NCI-H526 (cell line): ENCODE results near the gene RXRA.
A peak's percentile ranks its signal among the peaks of the same experiment; 100 is the strongest.

ENCODE experiments used
- DNase-seq, 2 experiments: peaks; one replicate each; lab custom pipeline; 2025; lab: John Stamatoyannopoulos, UW

The RXRA gene

DNA sequence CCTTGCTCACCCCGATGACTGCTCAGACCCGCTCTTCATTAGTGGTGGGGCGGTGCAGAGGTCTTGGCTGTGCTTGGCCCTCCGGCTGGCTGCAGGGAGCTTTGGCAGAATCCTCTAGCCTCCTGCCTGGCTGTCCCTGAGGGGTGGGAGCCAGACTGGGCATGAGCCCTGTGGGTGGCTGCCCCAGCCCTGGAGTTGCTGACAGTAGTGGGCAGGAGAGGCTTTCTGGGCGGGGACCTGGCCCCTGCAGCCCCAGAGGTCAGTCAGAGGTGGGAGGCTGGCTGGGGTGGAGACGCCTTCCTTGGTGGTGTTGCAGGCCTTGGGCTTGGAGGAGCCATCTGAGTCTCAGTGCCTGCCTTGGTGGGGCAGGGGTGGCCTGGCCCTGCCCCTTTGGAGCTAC lies 146.0 kb downstream of the RXRA start:
- no peak for DNase-seq

DNA sequence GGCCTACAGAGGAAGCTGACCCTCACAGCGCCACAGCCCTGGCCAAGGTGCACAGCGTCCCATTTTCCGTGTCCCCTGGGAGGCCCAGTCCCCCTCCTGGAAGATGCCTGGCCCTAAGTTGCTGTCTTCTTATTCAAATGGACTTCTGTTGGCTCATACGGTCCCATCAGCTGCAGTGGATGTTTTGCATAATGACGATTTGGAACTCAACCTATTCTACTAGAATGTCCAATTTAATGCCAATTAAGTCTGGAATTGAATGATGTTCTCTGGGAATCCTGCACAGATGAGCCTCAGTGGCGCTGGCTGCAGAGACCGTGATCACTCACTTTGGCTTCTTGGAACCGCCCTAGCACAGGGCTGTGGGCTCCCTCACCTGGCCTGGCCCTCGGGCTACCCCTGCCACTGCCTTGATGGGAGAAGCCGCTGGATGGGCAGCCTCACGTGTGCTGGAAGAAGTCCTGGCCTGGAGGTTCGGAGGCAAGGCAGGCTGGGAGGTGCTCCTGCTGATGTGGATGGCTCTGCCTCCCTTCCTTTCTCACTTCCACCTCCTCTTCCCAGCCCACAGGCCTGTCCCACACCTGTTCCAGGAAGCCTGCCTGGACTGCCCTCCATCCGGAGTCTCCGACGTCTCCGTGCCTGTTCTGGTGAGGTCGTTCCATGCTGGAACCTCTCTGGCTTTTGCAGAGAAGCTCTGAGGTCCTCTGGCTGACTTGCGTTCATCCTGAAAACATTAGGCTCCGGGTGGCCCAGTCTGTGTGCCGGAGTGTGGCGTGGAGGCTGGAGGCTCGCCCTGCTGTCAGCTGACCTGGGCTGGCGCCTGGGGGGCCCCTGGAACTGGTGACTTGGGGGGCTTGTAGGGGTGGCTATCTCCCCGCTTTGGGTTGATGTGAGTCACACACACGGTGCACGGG lies 147.1 kb downstream of the RXRA start:
- peak in 1 of 2 experiments; percentile 34 for DNase-seq

DNA sequence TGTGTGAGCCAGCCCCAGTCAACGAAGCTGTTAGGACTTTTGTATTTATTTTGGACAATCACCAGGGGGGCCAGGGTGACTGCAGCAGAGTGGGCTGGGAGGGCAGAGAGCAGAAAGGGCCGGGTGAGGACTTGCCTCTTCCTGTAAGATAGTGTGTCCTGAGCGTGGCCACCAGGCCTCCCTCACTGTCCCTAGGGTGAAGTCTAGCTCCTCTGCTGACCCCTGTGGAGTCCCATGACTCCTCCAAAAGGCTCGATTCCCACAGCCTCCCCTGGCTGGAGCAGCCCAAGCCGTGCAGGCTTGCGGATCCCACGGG lies 147.8 kb downstream of the RXRA start:
- DNase-seq: no peak

DNA sequence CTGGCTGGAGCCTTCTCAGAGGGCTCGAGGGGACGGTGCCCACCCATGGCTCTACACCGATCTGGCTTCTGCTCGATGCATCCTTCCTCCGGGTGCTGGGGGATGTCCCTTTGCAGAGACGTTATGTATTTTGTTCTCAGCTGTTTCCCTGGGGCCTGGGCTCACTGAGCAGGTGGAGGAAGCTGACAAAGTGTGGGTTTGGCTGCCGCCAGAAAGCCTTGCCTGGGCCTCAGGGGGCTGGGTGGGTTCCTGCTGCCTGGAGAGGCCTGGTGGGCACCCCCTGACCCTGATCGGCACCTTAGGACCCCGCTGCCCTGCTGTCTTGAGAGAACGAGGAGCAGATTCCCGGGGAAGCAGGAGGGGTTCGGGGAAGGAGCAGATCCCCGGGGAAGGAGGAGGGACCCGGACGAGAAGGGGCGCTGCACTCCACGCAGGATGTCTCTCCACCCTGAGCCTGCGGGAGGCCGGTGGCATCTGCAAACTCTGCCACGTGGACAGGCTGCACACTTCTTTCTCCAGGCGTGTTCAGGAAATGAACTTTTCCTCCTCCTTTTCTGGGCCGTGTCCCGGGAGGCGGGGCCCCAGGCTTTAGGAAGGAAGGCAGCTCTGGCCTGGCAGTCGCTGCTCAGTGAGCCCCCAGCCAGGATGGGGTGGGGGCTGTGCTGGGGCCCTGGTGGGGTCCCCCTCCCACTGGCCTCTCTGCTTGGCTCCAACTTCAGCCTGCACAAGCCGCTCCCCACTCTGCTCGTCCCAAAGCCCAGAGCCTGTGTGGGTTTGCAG lies 148.9 kb downstream of the RXRA start:
- no peak for DNase-seq

DNA sequence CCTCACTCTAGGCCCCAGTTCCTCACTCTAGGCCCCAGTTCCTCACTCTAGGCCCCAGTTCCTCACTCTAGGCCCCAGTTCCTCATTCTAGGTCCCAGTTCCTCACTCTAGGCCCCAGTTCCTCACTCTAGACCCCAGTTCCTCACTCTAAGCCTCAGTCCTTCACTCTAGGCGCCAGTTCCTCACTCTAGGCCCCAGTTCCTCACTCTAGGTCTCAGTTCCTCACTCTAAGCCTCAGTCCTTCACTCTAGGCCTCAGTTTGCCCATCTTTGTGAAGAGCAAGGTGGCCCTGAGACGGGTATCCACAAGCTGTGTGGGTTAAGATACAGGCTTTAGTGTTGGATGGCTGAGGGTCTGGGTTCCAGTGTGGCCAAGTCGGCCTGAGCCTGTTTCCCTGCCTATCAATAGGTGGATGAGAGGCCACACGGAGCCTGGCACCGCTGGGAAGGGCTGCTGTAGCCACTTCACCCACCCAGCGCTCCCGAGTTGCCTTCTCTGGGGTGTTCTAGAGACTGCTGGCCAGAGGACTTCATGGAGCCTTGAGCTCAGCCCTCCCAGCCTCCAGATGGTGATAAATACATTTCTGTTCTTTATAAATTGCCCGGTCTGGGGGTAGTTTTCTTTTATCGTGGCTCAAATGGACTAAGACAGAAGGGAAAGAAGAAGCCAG lies 150.2 kb downstream of the RXRA start:
- no peak for DNase-seq

DNA sequence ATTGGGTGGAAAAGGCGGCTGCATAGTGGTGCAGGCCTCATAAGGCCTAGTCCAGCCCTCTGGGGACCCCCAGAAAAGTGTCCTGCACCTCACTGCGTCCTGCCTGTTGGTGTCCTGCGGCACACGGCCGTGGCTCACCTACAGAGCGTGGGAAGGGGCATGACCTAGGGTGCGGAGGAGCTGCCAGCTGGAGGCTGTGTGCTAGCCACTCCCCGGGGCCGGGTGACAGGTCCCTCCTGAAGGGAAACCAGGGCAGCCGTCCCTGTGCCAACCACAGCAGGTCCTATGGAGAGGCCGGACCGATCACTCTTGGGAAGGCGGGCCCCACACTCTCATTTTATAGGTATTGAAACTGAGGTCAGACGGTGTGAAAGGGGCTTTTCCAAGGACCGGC lies 150.7 kb downstream of the RXRA start:
- no peak for DNase-seq

DNA sequence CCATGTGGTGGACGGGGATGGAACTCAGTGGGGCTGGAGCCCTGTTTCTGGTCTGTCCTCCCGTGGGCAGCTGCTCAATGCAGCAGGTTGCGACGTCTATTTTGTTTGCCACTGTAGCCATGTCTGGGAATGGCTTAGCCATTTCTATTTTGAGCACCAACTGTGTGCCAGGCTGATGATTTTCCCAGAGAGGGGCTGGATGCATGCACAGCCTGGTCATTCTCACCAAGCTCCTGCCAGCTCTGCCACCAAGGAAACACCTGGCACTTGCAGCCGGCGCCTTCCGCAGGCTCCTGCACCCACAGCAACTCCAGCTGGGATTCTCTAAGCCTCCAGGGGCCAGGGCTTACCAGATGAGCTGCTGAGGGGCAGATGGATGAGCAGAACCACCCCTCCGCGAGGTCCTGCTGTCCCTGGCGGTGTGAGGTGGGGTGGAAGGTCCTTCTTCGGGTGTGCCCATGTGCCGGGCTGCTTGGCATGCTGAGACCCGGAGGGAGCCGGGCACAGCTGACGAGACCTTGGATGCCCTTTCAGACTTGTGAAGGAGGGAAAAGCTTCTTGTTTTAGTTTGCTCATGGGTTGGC lies 151.2 kb downstream of the RXRA start:
- DNase-seq: no peak

DNA sequence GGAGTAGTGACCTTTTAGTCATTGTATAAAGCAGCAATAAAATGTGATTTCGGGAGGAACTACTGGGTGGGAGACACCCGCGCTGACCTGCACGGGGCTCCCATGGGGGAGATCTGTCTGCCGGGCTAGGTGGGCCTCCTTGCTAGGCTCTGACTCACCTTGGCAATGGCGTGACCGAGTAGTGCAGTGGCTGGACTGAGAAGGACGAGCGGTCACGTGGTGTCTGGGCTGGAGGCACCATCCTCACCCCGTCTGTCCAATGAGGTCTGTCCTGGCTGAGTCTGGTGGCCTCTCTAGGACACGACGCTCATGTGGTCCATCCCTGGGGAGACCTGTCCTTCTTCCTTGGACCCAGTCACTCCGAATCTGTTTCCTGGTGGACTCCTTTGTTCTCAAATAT lies 151.7 kb downstream of the RXRA start:
- DNase-seq: no peak

DNA sequence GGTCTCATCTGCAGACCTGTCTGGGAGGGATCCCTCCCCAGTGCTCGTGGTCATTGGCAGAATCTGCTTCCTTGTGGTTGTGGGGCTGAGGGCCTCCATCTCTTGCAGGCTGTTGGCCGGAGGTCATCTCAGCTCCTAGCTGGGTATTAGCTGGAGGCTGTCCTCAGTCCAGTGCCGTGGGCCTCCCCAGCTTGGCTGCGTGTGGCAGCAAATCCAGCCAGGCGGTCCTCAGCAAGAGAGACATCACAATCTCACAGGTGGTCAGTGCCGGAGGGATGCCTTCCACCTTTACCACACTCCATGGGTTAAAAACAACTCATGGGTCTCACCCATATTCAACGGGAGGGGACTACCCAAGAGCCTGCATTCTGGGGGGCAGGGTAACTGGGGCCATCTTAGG lies 155.5 kb downstream of the RXRA start:
- no peak for DNase-seq

DNA sequence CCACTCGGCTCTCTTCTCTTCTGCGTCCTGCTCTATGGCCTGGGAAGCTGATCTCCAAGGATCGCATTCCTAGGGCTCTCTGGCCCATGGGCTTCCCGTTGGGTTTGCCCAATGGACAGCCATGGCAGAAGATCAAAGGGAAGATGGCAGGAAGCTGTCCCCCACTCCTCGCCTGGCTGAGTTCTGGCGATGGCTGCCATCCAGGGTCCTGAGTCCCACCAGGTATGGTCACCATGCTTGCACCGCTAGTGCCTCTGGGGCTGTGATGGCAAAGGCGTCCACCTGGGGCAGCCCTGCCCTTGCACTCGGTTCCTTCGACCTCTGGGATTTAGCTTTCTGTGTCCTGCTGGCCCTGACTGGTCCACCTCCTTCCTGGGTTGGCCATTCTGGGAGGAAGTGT lies 156.0 kb downstream of the RXRA start:
- no peak for DNase-seq

DNA sequence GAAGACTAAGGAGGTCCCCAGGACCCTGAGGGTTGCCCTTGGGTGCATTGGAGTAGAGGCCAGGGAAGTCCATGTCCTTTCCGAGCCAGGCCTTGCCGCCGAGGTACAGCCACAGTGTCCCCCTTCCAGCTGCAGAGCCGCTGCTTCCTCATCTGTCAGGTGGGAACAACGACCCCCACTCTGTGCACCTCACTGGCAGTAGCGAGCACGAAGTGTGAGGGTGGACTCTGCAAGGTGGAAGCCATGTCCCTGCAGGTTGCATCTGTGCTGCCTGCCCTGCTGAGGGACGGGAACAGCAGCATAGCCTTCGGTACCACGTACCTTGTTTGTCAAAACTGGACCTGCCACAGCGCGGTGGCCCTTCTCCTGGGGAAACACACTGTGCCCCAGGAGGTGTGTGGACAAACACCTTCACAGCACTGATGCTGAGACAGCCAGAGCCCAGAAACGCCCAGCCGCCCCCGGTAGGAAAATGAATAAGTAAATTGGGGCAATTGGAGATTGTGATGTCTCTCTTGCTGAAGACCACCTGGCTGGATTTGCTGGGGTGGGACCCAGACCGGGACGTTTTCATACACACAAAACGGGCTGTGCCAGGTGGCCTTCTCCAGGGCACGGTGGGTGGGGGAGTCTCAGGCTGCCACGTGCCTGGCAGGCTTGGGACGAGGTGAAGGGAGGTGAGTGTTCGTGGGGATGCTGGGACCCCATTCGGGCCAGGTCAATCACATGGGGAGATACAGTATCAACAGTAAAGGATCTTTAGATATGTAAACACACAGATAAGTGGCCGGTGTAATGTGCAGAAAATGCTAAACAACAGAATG lies 157.3 kb downstream of the RXRA start:
- DNase-seq: no peak

DNA sequence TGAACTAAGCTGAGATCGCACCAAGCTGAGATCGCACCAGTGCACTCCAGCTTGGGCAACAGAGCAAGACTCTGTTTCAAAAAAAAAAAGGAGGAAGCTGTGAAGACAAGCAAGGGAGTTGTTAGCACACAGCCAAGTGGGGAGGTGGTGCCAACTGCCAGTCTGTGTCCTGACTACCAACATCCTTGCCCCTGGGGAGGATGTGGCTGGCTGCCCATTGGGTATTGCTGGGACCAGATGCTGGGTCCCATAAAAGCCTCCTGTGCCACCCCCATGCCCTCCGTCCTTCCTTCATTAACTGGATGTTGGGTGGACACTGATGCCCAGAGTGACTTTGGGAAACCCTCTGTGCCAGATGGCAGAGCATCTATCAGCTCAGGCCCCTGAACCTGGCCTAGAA lies 158.2 kb downstream of the RXRA start:
- no peak for DNase-seq

DNA sequence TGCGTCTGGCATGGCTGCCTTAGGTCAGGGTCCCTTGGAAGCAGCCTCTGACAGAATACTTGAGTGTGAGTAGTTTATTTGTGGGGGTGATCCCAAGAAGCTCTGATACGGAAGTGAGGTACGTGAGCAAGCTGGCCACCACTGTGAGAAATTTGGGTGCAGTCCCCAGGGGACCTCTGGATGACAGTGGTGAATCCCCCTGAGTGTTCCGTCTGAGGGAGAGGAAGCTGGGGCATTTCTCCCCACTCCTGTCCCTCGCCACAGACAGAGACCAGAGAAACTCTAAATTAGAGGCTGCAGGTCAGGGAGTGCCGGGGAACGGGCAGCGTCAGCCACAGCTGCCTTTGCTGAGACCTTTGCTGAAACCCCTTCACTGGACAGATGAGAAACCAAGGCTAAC lies 159.4 kb downstream of the RXRA start:
- no peak for DNase-seq

DNA sequence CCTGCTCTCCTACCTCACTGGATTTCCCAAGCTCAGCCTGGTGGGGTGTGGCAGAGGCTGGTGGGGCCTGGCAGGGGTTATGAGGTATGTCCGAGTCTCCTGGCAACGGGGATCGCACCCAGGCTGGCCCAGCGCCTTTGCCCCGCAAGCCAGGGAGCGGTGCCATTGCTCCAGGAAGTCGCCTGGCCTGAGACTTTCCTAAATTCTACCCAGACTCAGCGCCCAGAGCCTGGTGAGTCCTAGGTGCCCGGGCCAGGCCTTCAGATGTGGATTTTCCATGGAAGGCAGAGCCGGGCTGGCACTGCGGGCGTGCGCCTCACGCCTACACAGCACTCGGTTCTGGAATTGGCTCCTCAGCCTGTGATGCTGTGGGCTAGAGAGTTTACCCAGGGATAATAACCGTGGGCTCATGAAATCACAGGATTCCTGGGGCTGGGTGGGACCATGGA lies 159.9 kb downstream of the RXRA start:
- DNase-seq: no peak

DNA sequence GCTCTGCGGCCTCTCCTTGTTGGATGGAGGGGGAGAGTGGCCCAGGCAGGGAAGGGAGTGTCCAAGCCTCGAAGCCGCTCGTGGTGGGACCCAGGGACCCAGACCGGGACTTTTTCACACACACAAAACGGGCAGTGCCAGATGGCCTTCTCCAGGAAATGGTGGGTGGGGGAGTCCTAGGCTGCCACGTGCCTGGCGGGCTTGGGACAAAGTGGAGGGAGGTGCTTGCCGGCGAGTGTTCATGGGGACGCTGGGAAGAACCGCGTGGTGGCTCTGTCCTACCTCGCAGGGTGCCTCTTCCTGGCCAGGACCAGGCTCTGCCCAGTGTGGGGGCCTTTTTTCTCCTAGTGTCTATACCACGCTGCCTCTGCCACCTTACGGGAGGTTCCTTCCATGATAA lies 160.3 kb downstream of the RXRA start:
- DNase-seq: no peak
